GM21723 (cell line): ENCODE data around the gene KLRG1.

Experiments
- ATAC-seq: cut with Tn5 transposase; IDR thresholded peaks from one replicate; pipeline ENCODE4 v1.9.1; 2021; ENCODE audit warnings: mild to moderate bottlenecking, moderate library complexity; ENCODE audit not compliant: unreplicated experiment

The KLRG1 gene

DNA sequence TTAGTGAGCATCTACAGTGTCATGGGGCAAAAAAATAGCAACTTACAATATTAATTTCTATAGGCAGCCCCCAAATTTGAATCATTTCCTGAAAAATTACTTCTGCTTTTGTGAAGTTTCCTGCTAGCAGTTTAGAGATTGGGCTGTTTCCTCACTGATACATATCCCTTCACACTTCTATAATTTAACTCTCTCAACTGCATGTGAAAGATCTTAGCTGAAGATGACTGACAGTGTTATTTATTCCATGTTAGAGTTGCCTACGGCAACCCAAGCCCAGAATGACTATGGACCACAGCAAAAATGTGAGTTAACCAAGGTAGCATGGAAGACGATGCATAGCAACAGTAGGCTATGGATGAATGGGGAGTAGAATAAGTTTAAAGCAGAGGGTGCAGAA, at the start of gene KLRG1:
Gene KLRG1, plus strand, starts transcription at position 134 of the 400 bp plus-strand sequence. Its CDS starts 90 bp downstream, at position 224.
- ATAC-seq = no peak

DNA sequence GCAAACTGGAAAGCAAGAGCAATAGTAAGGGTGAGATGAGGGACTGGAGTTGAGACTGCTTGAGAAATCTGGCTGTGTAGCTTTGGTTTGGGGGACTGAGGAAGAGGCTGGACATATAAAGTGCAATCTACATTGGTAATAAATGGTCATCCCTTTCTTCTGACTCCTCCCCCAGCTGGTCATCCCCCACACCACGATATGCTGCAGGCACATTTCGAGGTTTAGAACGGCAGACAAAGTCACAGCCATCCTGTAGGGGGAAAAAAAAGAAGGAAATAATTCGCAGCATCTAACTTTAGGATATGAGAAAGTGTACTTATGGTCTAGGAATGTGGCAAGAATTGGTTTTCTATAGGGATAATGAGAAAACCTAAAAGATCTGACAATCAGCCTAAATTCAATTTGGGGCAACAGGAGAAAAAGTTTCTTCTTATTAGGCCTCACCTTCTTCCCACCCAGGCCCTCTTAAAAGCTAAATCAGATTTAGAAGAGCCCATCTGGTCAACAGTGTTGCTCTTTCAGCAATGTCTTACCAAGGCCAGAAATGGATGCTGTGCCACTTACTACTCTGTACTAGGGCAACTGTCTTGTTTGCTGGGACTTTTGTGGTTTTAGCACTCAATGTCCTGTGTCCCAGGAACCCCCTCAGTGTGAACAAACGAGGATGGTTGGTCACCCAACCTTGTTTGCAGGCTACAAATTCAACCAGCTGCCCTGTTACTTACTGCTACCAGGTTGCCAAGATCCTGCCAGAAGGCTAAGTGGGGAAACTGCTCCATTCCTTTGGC, 47.5 kb upstream of the KLRG1 start:
- no peak for ATAC-seq

DNA sequence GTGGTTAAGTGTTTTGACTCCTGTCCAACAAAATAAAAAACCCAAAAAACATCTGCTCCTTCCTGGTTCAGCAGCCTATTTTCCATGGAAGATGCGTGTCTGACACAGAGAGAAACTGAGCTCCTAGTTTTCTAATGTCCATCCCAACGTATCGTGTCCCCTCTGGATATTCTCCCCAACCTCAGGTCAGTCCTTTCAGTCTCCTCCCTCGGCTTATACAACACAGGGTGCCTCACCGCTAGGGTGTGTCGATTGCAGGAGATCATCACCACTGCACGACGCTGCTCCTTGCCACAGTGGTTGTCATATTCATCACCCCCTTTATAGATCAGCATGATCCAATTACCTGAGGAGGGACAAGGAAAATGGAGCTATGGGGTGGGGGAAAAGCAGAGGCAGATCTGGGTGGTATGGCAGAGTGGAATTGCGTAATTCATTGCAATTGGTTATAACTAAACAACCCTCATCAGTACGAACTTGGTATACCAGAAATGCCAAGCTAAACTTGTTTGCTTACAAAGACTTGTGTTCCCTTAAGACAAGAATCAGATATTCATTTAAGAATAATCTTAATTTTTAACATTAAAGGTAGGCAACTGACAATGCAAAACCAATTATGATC, 45.7 kb upstream of the KLRG1 start:
- no peak for ATAC-seq

DNA sequence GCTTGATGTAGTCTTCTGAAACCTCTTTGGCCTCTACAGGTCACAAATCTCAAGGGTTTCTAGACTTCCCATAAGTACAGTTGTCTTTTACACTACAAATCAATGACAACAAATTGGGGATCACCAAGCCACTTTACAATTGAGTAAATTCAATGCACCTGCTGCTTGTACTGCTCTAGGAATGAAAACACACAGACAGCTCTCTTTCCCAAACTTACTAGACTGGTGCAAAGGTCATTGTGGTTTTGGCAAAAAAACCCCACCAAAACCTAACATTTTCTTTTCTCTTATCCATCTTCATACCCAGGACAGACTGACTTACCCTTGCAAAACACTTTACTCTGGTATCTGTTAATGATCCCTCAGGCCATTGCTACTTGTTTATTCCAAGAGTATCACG, 42.6 kb upstream of the KLRG1 start:
- ATAC-seq = no peak

DNA sequence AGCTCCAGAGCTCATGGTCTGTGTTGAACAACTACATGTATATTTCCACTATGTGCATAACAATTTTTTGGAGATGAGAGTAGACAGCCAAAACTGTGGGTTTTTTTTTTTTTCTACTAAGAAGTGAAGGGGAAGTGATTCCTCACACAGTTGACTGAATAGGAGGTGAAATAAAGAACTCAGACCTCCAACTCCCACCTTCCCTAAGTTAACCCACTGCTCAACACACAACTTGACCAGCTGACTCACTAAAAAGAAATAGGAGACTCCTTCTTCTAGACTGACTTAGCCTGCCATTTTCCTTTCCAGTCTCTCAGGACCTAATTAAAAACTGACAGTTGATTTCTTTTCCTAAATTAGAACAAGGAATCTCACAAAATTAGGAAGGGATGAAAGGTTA, 41.6 kb upstream of the KLRG1 start:
- ATAC-seq = no peak

DNA sequence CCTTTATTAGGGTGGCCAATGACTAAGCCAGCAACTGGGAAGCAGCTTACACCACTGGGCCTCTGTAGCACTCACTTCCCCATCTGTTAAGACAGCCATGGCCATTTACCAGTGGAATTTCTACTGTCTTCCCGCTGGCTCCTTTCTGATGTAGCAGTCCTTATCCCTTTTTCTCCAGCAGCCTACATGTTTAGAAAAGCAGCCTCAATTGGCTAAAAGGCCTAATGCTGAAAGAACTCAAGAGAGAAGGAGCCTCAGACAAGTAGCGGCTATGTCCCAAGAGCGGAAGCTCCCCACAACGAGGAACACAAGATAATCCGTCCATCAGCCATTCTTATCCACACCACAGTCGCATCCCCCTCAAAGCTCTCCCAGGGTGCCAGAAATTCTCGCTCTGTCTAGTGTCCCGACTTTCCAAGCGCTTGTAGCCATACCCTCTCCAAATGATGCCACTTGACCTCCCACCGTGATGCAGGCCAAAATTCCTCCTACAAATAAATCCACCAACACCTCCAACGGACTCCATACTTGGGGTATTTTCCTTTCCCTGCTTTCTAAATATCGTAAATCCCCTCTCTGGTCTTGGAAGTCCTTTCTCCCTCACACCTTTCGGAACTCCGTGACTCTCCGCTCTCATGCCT, 40.5 kb upstream of the KLRG1 start:
- ATAC-seq = no peak

DNA sequence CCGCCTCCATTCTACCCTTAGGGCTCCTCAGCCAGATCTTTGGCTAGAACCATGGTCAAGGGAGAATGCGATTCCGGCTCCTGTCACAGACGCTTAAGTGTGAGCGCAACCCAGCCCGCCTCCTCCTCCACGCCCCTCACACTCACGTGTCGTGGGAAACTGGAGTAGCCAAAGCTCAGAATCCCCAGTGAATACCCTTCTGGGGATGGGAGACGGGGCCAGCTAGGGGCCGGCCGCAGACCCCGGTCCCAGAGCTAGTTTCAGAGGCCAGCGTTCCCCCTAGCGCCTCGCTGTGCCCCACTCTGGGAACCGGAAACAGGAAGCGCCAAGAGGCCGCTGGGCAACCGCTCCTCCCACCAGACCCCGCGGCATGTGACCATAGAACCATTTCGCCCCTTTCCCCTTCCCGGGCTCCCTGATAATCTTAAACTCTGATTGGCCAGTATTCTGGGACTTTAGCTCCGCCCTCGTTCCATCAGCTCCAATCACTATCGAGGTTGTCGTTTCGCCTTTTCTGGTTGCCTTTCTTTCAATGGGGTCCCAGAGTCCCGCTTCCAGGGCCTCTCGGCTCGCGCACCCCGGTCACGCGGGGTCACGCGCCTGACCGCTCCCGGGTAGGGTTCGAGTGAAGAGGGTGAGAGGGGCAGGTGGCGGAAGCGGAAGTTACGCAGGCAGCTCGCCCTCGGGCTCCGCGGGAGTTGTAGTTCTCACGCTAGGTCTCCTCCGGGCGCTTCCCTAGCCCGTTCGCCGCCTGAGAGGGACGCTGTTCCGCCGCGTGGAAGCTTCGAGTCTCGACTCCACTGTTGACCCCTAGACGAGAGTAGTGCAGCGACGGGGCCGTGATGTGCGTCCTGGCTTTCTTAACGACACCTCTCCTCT, 39.8 kb upstream of the KLRG1 start, which contains the start of gene M6PR:
Gene M6PR, minus strand, starts transcription at position 304 of the 879 bp plus-strand sequence. CDS start 3,241 bp downstream, outside the sequence.
- peak; percentile 90 for ATAC-seq

DNA sequence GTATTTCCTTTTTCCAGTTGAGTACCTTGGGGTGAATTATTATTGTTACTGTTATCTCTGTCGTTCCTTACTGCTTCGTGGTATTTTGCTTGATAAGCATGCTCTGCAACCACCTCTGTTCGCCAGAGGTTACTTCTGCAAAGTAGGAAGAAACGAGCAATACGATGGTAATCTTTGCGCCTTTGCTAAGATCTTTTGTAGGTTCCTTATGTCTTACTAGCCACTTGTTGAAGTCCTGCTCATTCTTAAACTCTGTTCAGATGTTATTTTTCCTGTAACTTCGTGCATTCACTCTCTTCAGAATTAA, 39.2 kb upstream of the KLRG1 start:
- ATAC-seq = no peak

DNA sequence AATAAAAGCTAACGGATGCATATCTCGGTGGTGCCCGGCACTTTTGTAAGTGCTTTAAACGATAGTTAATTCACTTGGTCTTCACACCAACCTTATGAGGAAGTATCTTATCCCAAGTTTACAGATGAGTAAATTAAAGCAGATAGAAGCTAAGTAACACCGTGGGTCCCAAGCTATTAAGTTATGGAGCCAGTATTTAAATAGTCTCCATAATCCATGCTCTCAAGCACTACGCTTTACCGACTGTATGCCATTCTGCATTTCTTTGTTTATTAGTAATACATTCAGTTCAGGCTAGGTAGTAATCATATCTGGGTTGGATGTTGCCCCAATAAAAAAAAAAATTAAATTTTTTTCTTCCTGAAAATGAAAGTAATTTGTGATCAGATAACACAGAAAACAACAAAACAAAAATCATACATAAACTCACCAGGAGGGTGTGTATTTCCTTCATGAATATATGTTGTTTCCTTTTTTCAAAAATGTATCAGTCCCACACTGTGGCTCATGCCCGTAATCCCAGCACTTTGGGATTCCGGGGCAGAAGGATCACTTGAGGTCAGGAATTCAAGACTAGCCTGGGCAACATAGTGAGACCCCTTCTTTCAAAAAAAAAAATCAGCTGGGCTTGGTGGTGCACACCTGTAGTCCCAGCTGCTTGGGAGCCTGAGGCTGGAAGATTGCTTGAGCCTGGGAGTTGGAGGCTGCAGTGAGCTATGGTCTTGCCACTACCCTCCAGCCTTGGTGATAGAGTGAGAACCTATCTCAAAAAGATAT, 38.5 kb upstream of the KLRG1 start:
- ATAC-seq = no peak

DNA sequence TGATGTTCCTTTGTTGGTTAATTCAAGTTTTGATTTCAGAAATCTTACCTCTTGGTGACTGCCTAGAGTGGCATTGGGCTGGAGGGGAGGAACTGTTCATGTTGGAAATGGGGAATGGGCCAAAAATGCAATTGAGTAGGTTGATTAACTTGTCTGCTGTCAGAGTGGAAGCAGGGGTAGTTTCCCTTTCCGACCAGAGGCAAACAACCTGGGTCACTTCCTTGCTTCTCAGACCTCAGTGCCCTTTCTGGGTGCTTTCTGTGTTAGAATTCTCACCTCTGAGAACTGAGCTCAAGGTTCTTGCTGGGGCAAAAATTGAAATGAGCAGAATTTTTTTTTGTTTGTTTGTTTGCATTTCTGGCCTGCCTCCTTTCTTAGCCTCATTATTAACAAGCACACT, 37.6 kb upstream of the KLRG1 start:
- ATAC-seq = no peak

DNA sequence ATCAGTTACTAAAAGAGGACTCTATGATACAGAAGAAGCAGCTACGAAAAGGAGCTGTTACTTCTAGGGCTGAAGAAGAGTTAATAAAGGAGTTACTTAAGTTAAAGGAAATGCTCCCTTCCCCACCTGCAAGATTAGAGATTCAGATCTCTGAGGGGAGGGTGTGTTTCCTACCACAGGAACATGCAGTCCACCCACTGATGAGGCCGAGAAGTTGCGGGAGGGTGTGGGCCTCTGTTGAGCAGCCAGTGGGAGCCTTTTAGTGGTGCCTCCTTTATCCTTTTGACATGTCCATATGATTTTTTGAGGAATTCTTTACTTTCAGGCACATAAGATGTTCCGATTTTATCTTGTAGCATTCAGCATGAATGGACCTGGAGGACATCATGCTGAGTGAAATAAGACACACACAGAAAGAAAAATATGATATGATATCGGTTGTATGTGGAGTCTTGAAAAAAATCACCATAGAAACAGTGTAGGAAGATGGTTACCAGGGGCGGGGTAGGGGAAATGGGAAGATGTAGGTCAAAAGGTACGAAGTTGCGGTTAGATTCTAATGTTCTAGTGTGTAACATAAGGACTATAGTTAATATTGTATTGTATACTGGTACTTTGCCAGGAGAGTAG, 35.5 kb upstream of the KLRG1 start:
- no peak for ATAC-seq

DNA sequence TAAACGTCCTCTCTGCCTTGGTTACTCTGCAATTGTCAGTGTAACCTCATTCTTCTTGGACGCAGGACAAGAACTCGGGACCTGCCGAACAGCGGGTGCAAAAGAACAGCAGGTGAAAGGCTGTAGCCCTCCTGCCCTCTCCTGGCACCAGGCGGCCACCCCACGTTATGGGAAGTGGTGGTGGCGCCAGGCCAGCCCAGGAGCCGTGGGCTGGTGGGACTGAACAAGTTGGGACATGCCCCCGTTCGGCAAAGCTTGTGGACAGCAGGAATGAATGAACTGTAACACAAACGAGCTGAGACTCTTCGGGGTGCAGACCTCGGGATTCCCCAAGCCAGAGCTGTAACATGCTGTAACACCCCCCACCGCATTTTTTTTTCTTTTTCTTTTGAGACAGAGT, 33.3 kb upstream of the KLRG1 start:
- ATAC-seq = no peak

DNA sequence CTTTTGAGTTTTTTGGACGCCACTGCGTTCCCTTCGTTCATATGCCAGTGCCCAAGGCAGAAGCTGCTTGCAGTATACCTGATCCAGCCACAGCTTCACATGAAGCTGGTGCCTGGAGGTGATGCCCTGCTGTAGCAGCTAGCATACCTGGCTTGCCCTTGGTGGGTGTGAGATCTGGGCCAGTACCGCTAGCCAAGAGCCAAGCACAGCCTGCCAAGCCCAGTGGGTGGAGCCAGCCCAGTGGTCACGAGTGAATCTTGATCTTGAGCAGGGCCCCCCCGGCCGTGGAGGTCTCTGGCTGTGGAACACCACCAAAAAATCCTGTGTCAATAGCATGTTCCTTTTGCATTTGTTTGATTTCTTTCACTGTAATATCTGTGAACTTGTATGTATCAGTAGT, 32.6 kb upstream of the KLRG1 start:
- ATAC-seq = no peak

DNA sequence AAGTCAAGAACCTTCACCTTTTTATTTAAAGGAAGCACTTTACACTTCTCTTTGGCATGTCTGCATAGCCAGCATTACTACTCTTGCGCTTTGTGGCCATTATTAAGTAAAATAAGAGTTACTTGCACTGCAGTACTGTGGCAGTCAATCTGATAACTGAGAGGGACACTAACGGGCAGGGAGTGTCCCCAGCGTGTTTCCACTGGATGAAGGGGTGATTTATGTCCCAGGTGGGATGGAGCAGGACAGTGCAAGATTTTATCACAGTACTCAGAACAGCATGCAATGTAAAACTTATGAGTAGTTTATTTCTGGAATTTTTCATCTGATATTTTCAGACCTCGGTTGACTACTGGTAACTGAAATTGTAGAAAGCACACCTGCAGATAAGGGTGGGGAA, 31.8 kb upstream of the KLRG1 start:
- ATAC-seq = no peak

DNA sequence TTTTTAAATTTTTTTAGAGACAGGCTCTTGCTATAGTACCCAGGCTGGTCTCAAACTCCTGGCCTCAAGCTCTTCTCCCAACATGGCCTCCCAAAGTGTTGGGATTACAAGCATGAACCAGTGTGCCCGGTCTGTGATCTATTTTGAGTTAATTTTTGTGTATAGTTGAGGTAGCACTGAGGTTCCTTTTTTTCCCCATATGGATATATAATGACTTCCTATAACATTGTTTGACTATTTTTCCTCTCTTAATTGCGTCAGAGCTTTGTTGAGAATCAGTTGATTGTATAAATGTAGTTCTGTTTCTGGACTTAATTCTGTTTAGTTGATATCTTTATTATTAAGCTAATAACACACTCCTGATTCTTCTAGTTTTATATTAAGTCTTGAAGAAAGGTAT, 31.3 kb upstream of the KLRG1 start:
- ATAC-seq = no peak

DNA sequence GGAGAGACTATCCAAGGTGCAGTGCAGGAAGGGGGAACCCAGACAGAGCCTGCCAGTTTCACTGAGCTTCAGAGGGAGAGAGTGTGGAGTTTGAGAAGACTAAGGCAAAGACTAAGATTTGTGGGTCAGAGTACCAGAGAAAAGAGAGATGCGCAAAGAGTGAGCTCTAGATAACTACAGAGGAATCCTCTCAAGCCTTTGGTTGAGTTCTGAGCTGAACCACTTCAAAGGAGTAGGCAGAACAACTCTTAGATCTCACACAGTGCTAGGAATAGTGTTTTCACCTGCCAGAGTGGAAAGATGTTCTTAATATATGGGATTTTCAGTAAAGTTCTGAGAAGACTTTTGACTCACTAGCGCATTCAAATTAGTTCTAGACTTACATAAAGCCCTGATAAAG, 29.2 kb upstream of the KLRG1 start:
- ATAC-seq = no peak

DNA sequence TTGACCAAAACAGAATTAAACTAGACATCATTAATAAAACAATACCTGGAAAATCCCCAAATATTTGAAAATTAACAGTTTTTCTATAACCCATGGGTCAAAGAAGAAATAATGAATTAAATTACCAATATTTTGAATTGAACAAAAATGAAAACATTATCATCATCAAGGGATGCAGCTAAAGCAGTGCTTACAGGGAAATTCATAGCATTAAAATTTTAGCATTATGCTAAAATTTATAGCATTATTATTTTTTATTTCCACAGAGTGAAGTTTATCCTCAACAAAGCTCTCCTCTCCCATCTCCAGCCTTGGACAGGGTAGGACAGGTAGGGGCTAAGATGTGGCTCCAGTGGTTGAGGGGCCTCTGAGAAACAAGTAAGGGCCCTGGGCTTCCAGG, 20.6 kb upstream of the KLRG1 start:
- no peak for ATAC-seq

DNA sequence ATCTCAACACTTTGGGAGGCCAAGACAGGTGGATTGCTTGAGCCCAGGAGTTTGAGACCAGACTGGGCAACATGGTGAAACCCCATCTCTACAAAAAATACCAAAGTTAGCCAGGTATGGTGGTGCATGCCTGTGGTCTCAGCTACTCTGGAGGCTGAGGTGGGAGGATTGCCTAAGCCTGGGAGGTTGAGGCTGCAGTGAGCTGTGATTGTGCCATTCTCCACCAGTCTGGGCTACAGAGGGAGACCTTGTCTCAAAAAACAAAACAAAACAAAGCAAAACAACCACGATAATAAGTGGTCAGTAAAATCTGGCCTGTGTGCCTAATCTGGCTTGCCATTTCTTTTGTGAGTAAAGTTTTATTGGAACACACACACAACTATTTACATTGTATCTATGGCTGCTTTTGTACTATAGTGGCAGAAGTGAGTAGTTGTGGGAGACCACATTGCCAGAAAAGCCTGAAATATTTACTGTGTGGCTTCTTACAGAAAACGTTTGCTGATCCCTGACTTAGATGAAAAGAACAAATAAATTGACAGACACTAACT, 19.4 kb upstream of the KLRG1 start:
- ATAC-seq = no peak

DNA sequence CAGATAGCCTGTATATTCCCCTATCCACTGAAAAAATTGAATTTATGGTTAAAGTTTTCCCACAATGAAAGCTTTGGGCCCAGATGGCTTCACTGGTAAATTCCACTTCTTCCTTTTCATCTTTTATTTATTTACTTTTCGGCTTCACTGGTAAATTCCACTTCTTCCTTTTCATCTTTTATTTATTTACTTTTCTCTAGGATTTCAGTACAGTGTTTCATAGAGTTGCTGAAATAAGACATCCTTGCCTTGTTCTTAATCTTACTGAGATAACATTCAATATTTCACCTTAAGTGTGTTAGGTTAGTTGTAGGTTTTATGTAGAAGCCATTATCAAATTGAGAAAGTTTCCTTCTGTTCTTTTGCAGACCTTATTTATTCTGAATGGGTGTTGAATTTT, 18.9 kb upstream of the KLRG1 start:
- no peak for ATAC-seq

DNA sequence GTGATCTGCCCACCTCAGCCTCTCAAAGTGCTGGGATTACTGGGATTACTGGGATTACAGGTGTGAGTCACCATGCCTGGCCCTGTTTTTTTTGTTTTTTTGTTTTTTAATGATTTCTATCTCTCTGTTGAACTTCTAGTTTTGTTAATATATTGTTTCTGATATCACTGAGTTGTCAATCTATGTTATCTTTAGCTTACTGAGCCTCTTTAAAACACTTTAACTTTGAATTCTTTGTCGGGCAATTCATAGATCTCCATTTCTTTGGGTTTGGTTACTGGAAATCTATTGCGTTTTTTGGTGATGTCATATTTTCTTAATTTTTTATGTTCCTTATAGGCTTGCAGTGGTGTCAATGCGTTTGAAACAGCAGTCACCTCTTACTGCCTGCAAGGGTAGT, 9.2 kb upstream of the KLRG1 start:
- no peak for ATAC-seq
